Upper lobe of left lung (tissue), 4 donors: Measurements from ENCODE around the gene PRIM2.
"Not testable (repeated sequence)": the region's sequence is repeated elsewhere in the genome, so short reads cannot be mapped to it uniquely, and the experiment has no call there.

Experiments used
- EP300 ChIP-seq, 4 donors: sonication (generic); formaldehyde crosslinking; IDR thresholded peaks; one replicate each; pipeline ENCODE4 v1.5.1; 2017; ENCODE audit warnings: antibody characterized with exemption in 4 of 4, control low read depth in 2 of 4
- POLR2A ChIP-seq, 4 donors: fragments of 450-650 bp; IDR thresholded peaks; one replicate each; pipeline ENCODE4 v1.5.1; 2016 to 2017; ENCODE audit warnings: antibody characterized with exemption in 4 of 4, mild to moderate bottlenecking in 2 of 4
- POLR2AphosphoS5 ChIP-seq, 2 donors: sonication (generic); formaldehyde crosslinking; IDR thresholded peaks; one replicate each; pipeline ENCODE4 v1.5.1; 2017; ENCODE audit warnings: antibody characterized with exemption in 2 of 2
- TF ChIP-seq, protein P1 (sequence below), 6 experiments: fragments of 450-650 bp in 4 of 6; fragments of 200-600 bp in 2 of 6; sonication (generic) in 2 of 6; IDR thresholded peaks; one replicate each; pipeline ENCODE4 v1.5.1; 2016 to 2019; ENCODE audit warnings: antibody characterized with exemption in 6 of 6

GRCh38 chr6:57293472-57293871, 24.0 kb upstream of the PRIM2 start:
- TF ChIP-seq, protein P1, sequence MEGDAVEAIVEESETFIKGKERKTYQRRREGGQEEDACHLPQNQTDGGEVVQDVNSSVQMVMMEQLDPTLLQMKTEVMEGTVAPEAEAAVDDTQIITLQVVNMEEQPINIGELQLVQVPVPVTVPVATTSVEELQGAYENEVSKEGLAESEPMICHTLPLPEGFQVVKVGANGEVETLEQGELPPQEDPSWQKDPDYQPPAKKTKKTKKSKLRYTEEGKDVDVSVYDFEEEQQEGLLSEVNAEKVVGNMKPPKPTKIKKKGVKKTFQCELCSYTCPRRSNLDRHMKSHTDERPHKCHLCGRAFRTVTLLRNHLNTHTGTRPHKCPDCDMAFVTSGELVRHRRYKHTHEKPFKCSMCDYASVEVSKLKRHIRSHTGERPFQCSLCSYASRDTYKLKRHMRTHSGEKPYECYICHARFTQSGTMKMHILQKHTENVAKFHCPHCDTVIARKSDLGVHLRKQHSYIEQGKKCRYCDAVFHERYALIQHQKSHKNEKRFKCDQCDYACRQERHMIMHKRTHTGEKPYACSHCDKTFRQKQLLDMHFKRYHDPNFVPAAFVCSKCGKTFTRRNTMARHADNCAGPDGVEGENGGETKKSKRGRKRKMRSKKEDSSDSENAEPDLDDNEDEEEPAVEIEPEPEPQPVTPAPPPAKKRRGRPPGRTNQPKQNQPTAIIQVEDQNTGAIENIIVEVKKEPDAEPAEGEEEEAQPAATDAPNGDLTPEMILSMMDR (IDR thresholded peaks at IDR 0.05), result not testable (repeated sequence)
- TF ChIP-seq POLR2A, POLR2AphosphoS5, EP300 (IDR thresholded peaks at IDR 0.05): not testable (repeated sequence)
